CD4-positive, alpha-beta T cell treated with Interleukin-4 for 4 hours (primary cell): ENCODE data around the gene NMNAT2.

Experiments
- DNase-seq: peaks from one replicate; pipeline ENCODE4 v3.0.0-alpha.2; 2020

NMNAT2 gene

GRCh38 chr1:183233113-183233512 is 185.1 kb downstream of the NMNAT2 start:
- no peak for DNase-seq

- no peak for DNase-seq
These were observed 186.6 kb downstream of the NMNAT2 start for GRCh38 chr1:183231545-183231944.

DNA sequence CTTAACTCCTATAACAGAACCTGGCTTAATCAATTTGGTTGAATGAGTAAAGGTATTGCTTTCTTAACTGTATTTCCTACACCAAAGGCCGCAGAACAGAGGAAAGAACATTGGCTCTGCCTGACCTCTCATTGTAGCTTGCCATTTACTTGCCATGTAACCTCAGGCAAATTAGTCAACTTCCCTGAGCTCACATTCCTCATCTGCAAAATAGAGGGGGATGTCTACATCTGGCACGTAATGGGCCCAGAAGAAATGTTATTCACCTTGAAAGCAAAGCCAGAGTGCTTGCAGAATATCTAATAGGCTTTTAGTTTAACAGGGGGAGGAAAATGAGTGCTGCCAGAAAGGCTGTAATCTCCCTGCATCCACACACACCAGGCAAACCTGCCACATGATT is 187.8 kb downstream of the NMNAT2 start:
- no peak for DNase-seq

GRCh38 chr1:183228347-183229220 is 189.6 kb downstream of the NMNAT2 start:
- DNase-seq: no peak

DNA sequence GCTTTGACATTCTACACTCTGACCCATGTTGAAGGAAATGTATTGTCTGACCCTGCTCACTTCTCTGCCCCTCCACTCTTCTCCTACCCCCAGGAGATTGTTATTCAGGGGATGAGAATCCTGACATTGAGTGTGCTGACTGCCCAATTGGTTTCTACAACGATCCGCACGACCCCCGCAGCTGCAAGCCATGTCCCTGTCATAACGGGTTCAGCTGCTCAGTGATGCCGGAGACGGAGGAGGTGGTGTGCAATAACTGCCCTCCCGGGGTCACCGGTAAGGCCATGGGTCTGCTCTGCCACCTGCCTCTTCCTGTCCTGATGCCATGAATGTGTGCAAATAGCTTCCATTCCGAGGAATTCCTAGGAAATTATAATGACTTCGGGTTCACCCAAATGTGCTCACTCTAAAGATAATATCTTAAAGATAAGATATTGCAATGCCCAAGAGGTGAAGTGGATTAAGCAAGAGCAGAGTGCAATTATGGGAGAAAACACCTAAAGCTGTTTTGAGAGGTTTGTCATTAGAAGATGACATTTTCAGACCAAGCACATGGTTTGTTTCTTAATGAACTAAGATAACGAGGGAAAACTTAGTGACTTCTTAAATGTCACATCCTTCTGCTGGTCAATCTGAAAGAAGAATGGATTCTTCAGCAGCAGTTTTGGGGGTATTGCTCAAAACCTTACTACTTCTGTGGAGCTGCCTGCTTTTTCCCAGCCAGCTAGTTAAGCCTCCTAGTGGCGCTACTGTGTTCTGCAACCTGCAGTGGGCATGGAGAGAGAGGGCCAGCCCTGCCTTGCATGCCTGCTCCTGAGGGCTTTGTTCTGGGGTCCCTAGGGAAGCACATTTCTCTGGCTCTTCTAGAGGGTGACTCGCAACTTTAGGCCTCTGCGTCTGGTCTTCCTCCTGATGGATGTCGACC is 190.5 kb downstream of the NMNAT2 start:
- no peak for DNase-seq

- DNase-seq: no peak
These were observed 191.2 kb downstream of the NMNAT2 start for GRCh38 chr1:183226963-183227362.

DNA sequence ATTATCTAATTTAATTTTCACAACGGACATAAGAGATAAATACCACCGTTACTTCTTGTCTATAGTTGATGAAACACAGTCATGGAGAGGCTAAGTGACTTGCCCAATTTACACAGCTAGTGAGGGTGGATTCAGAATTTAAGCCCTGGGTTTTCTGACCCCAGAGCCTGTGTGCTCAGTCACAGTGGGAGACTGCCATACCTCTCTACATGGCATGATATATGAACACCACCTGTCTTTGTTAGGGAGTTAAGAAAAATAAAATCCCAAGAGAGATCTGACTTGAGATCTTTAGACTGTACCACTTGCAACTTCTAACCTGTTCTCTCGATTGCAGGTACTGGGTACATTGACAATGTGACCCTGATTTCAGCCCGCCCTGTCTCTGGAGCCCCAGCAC is 191.8 kb downstream of the NMNAT2 start:
- no peak for DNase-seq

GRCh38 chr1:183223467-183223866 is 194.7 kb downstream of the NMNAT2 start:
- DNase-seq: no peak

DNA sequence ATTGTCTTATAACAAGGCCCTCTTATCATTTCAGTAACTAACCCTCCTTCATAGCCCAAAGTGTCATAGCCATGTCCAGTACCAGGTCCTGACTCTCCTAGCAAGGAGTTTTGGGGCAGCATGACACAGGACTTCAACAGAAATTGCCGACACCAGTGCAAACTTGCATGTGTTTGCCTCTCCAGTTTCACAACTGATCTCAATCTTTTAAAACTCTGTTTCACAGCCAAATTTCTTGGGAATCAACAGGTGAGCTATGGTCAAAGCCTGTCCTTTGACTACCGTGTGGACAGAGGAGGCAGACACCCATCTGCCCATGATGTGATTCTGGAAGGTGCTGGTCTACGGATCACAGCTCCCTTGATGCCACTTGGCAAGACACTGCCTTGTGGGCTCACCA is 195.3 kb downstream of the NMNAT2 start:
- no peak for DNase-seq

DNA sequence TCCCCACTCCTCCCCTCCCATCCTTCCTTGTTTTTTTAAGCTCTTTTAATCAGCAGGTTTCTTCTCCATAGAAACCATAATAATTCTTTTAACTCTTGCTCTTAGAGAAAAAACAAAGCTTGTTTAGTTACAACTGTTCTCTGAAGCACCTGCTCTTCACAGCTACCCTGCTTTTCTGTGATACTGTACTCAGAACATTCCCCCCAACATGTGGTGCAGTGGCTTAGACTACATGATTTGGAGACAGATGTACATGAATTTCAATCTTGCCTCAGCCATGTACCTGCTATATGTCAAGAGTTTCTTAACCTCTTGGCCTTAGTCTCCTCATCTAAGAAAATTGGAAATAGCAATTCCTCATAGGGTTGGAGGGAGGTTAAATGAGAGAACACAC is 198.6 kb downstream of the NMNAT2 start:
- no peak for DNase-seq

GRCh38 chr1:183218971-183219615 is 199.1 kb downstream of the NMNAT2 start:
- peak; percentile 18 for DNase-seq

DNA sequence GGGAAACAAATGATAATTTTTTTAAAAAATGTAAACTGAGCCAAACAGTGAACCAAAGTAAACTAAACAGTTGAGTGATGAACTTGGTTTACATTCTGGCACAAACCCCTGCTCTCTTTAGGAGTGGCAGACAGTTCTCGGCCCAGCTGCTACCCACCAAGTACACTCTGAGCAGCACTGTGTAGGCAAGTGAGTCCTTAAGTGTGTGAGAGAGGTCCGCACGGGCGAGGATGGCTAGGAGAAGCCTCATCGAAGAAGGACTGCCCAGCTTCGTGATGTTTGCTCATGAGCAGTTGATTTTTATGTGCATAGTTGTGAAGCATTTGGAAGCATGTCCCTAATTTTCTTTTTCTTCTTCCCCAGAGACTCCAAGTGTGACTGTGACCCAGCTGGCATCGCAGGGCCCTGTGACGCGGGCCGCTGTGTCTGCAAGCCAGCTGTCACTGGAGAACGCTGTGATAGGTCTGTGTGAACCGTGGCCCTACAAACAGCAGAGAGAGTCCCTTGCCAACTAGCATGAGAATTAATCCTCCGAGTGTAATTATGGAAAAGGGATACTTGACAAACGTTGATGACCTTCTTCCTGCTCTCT is 200.1 kb downstream of the NMNAT2 start:
- no peak for DNase-seq

DNA sequence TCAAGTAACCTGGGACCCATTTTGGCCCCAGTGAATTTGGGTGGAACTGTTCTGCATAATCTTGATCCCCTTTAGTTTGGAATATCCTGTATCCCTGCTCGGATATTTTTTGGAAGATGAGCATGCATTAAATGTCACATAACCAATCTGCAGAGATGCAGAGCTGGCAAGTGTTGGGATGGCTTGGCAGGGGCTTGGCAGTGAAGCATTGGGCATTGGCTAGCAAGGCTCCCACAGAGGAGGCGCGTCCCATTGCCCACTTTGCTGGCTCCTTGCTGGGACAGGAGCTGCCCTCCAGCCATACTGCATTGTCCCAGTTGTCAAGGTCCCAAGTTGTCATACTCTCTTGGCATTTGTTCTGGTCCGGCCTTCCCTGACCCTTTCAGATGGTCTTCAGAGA is 202.2 kb downstream of the NMNAT2 start:
- no peak for DNase-seq

DNA sequence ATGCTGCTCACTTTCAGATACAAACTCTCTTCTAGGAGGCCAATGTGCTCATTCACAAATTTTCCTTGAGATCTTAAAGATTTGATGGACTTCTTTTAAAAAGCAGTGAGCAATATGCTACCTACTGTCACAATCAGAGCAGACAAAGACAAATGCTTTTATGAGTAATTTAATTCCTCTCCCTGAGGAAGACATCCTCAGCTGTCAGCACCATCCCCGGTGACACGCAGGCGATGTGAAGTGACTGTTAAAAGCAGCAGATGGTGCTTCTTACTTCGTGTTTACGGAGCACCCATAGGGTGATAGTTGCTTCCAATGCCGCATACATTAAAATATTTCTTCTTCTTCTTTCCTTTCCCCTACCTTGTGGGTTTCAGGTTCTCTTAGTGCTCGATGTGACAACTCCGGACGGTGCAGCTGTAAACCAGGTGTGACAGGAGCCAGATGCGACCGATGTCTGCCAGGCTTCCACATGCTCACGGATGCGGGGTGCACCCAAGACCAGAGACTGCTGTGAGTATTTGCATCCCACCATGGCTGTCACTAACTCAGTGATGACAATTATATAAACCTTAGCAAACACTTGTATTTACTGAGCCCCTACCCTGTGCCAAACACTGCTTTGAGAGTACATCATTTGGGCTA is 203.0 kb downstream of the NMNAT2 start:
- no peak for DNase-seq

GRCh38 chr1:183214021-183214970 is 203.9 kb downstream of the NMNAT2 start:
- no peak for DNase-seq

- DNase-seq: no peak
These were observed 205.3 kb downstream of the NMNAT2 start for GRCh38 chr1:183212870-183213269.

DNA sequence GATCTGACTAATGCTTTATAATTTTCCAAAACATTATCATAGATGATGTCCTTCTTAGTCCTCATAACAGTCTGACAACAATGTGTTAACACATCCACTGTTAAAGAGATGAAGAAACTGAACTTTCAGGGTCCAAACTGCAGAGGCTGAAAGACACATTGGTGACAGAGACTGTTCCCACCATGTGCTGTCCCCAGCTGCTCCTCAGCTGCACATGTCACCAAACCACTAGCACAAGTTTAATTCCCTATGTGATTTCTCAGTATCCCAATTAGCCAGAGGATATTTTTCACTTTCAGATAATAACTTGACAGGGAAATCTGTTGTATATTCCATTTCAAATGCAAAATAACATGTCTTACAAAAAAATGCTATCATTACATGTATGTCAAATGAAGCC is 207.5 kb downstream of the NMNAT2 start:
- no peak for DNase-seq

GRCh38 chr1:183209533-183210158 is 208.5 kb downstream of the NMNAT2 start:
- DNase-seq: no peak

DNA sequence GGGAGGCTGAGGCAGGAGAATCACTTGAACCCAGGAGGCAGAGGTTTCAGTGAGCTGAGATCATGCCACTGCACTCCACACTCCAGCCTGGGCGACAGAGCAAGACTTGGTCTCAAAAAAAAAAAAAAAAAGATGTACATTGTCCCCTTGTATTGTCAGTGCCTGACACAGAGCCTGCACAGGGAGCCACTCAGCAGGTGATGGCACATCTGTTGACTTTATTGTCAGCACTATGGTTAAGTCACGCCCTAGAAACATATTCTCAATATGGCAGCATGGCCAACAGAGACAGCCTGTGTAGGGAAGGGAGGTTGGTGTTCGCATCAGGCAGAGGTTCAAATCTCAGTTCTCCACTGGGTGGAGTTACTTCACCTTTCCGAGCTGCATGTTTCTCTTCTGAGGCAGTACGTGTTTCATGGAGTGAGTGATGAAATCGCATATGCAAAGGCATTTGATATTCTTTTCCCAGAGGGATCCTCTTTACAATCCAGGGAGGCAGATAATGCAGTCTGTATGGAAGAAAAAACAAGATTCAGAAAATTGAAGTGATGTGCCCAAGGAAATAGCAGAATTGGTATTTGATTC is 211.6 kb downstream of the NMNAT2 start:
- no peak for DNase-seq

DNA sequence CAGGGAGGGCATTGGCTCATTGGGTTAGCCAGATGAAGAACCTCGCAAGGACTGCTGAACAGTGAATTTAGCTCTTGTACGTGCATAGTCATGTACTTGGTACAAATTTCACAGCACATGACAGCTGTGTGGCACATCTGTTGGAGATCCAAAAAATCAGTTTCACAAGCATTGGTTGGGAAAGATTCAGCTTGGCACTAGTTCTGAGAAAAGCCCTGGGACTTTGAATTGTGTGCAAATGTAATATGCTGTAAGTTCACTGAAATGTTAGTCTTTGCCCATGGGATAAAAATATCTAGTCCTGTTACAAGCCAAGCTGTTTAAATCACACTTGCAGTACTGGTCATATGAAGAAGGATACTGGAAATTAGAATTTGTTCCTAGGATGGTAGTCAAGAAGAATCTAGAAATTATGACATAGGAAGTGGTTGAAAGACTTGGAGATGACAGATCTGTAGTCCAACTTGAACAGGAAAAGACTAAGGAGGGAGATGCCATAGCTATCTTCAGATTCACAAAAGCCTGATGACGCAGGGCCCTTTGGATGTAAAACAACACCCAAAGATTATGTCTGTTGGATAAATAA is 212.9 kb downstream of the NMNAT2 start:
- no peak for DNase-seq
